GM18861 (cell line): ENCODE data around the gene HHLA2.

Experiments
- ATAC-seq: cut with Tn5 transposase; IDR thresholded peaks from one replicate; pipeline ENCODE4 v1.9.1; 2021; ENCODE audit not compliant: unreplicated experiment

HHLA2 gene

GRCh38 chr3:108391917-108392593 lies 95.7 kb downstream of the HHLA2 start:
- no peak for ATAC-seq

- no peak for ATAC-seq
Measured at GRCh38 chr3:108393128-108393900, 97.0 kb downstream of the HHLA2 start.

- ATAC-seq = no peak
Measured at GRCh38 chr3:108394016-108394415, 97.7 kb downstream of the HHLA2 start.

GRCh38 chr3:108394563-108394962 lies 98.2 kb downstream of the HHLA2 start:
- ATAC-seq = no peak

GRCh38 chr3:108396336-108396735 lies 100.0 kb downstream of the HHLA2 start:
- ATAC-seq = no peak

- no peak for ATAC-seq
Measured at GRCh38 chr3:108398510-108398909, 102.2 kb downstream of the HHLA2 start.

GRCh38 chr3:108401836-108402235 lies 105.5 kb downstream of the HHLA2 start:
- no peak for ATAC-seq

- ATAC-seq = no peak
Measured at GRCh38 chr3:108403198-108403597, 106.8 kb downstream of the HHLA2 start.

GRCh38 chr3:108403686-108404345 lies 107.5 kb downstream of the HHLA2 start:
- ATAC-seq = no peak

GRCh38 chr3:108404368-108404767 lies 108.0 kb downstream of the HHLA2 start:
- no peak for ATAC-seq

GRCh38 chr3:108406063-108406660 lies 109.8 kb downstream of the HHLA2 start:
- ATAC-seq = peak; percentile 10

- peak; percentile 94 for ATAC-seq
Measured at GRCh38 chr3:108406661-108407206, 110.4 kb downstream of the HHLA2 start.

- no peak for ATAC-seq
Measured at GRCh38 chr3:108407886-108408285, 111.5 kb downstream of the HHLA2 start.

- ATAC-seq = no peak
Measured at GRCh38 chr3:108408883-108409799, 112.8 kb downstream of the HHLA2 start.

GRCh38 chr3:108409800-108410178 lies 113.4 kb downstream of the HHLA2 start:
- no peak for ATAC-seq

GRCh38 chr3:108410531-108410984 lies 114.2 kb downstream of the HHLA2 start:
- ATAC-seq = no peak

GRCh38 chr3:108412121-108412750 lies 115.9 kb downstream of the HHLA2 start:
- no peak for ATAC-seq

GRCh38 chr3:108414007-108414406 lies 117.7 kb downstream of the HHLA2 start:
- no peak for ATAC-seq

- no peak for ATAC-seq
Measured at GRCh38 chr3:108415661-108416060, 119.3 kb downstream of the HHLA2 start.
